Activated CD4-positive, alpha-beta T cell treated with anti-CD3 and anti-CD28 coated beads, Interleukin-2, amount 10 ng/mL, durations not matched to agents 7 days and 5 days (primary cell): ENCODE data around the gene LMF1. TPM values are rescaled to one million over a fixed set of nuclear protein-coding genes. Genes with fewer than 3 reads are reported as not detected.
"Not testable (repeated sequence)": the region's sequence is repeated elsewhere in the genome, so short reads cannot be mapped to it uniquely, and the experiment has no call there.

Source experiments
- CTCF ChIA-PET: fragments of 350-600 bp; sonication (Branson Sonifier 250); formaldehyde crosslinking; loops from one replicate; lab custom pipeline; 2021; ENCODE audit warnings: antibody characterized with exemption; lab: Charles Lee
- POLR2A ChIA-PET: fragments of 350-600 bp; sonication (Branson Sonifier 250); formaldehyde crosslinking; loops from one replicate; lab custom pipeline; 2021; ENCODE audit warnings: antibody characterized with exemption; lab: Charles Lee
- DNase-seq: peaks from one replicate; pipeline ENCODE4 v3.0.0-alpha.2; 2020
- H3K27ac Mint-ChIP-seq: one replicate; pipeline ENCODE4 v1.8.0; 2021; ENCODE audit warnings: mild to moderate bottlenecking, moderate library complexity, mixed read lengths
- H3K27me3 Mint-ChIP-seq: one replicate; pipeline ENCODE4 v1.8.0; 2021; ENCODE audit warnings: mixed read lengths
- H3K36me3 Mint-ChIP-seq: one replicate; pipeline ENCODE4 v1.8.0; 2021; ENCODE audit warnings: low read depth, mixed read lengths
- H3K4me1 Mint-ChIP-seq: one replicate; pipeline ENCODE4 v1.8.0; 2021; ENCODE audit warnings: mixed read lengths
- H3K4me3 Mint-ChIP-seq: one replicate; pipeline ENCODE4 v1.8.0; 2021; ENCODE audit warnings: mild to moderate bottlenecking, moderate library complexity, mixed read lengths
- H3K9me3 Mint-ChIP-seq: one replicate; pipeline ENCODE4 v1.8.0; 2021; ENCODE audit warnings: mixed read lengths
- total RNA-seq, 2 experiments: library from RNA; stranded (reverse); gene quantifications; one replicate each; pipeline ENCODE4 v1.2.3, GENCODE V29; 2021

LMF1 gene
- total RNA-seq, 2 experiments from 2014 or later, result 20.5 to 23.0 TPM

GRCh38 chr16:882671-883070, 88.1 kb downstream of the LMF1 start:
- H3K36me3 Mint-ChIP-seq, DNase-seq, H3K27ac Mint-ChIP-seq, POLR2A ChIA-PET, H3K4me1 Mint-ChIP-seq, H3K4me3 Mint-ChIP-seq, H3K9me3 Mint-ChIP-seq, H3K27me3 Mint-ChIP-seq: not testable (repeated sequence)
- CTCF ChIA-PET, result interaction anchor here (1.2 kb wide), 1 partner anchor 9 kb away, joined by 3 read pairs; no protein-coding TSS in a partner anchor

GRCh38 chr16:882256-882655, 88.5 kb downstream of the LMF1 start:
- Mint-ChIP-seq H3K4me1 (no peaks in the 10 kb centered on the region), H3K4me3 (no peak overlapping the region), H3K36me3 (no peaks in the 10 kb centered on the region), H3K27ac (no peak overlapping the region), H3K27me3 (no peaks in the 10 kb centered on the region), H3K9me3 (no peaks in the 10 kb centered on the region)
- ChIA-PET CTCF (interaction anchor here (1.2 kb wide), 1 partner anchor 9 kb away, joined by 3 read pairs; no protein-coding TSS in a partner anchor), POLR2A (no interaction called here)
- no peak for DNase-seq

- DNase-seq, result no peak
- Mint-ChIP-seq H3K9me3 (no peaks in the 10 kb centered on the region), H3K4me1 (no peaks in the 10 kb centered on the region), H3K27ac (no peak overlapping the region), H3K27me3 (no peaks in the 10 kb centered on the region), H3K36me3 (no peaks in the 10 kb centered on the region), H3K4me3 (no peak overlapping the region)
- CTCF ChIA-PET, result no interaction called here
- POLR2A ChIA-PET, result no interaction called here
These were observed 89.3 kb downstream of the LMF1 start for GRCh38 chr16:881219-882097.

DNA sequence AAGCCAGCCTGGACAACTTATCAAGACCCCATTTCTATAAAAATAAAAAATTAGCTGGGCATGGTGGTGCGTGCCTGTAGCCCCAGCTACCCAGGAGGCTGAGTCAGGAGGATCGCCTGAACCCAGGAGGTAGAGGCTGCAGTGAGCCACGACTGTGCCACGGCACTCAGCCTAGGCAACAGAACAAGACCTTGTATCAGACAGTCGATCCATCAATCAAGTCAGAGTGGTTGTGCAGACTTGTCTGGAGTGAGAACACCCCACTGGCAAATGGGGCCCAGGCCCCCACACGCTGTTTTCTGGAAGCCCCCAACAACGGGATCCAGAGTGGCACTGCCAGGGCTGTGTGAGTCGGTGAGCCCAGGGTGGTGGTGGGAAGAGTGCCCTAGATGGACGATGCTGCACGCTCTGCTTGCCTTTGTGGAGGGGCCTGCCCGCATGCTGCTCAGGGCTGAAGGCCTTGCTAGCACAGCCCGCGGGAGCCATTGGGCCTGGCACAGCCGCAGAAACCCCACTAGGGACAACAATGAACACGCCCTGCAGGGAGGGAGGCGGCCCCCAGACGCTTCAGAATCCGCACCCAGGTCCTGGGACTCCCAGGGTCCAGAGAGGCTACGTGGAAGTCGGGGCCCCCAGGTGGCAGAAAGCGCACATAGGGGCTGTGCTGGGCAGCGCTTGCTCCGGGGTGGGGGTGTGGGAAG, 90.2 kb downstream of the LMF1 start:
- no peak overlapping the region for H3K27ac Mint-ChIP-seq
- H3K9me3 Mint-ChIP-seq, result no peaks in the 10 kb centered on the region
- POLR2A ChIA-PET, result no interaction called here

DNA sequence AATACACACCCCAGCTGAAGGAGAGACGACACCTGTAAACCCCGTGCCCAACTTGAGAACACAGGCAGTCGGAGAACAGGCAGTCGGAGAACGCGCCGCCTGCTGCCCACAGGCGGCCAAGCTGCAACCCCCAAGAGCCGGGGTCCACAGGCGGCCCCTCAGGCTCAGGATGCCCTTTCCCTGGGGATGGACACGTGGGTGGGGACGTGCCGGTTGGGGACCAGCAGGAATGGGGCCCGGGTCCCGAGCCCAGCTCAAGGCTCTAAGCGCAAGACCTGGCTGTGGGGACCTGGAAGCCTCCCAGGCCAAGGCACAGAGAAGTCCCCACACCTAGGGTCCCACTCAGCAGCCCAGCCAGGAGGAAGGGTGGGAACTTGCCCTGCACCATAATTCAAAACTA, 90.8 kb downstream of the LMF1 start:
- no peak for DNase-seq
- H3K4me3 Mint-ChIP-seq, result no peak overlapping the region
- CTCF ChIA-PET, result no interaction called here

More for the DNA sequence above, 90.2 kb downstream of the LMF1 start:
- DNase-seq, result no peak
- Mint-ChIP-seq H3K36me3 (no peaks in the 10 kb centered on the region), H3K4me3 (no peak overlapping the region), H3K4me1 (no peaks in the 10 kb centered on the region), H3K27me3 (no peaks in the 10 kb centered on the region)
- CTCF ChIA-PET, result no interaction called here

GRCh38 chr16:879461-879861, 91.3 kb downstream of the LMF1 start:
- no peak for DNase-seq

More for the DNA sequence above, 90.8 kb downstream of the LMF1 start:
- Mint-ChIP-seq H3K9me3 (no peaks in the 10 kb centered on the region), H3K27ac (no peak overlapping the region), H3K4me1 (no peaks in the 10 kb centered on the region), H3K27me3 (no peaks in the 10 kb centered on the region), H3K36me3 (no peaks in the 10 kb centered on the region)
- POLR2A ChIA-PET, result no interaction called here

GRCh38 chr16:878886-879285, 91.9 kb downstream of the LMF1 start:
- DNase-seq, result no peak
- ChIA-PET POLR2A (no interaction called here), CTCF (interaction anchor here (1.1 kb wide), 1 partner anchor 67 kb away, joined by 3 read pairs; no protein-coding TSS in a partner anchor)
- no peaks in the 10 kb centered on the region for H3K9me3 Mint-ChIP-seq
- H3K4me3 Mint-ChIP-seq, result no peak overlapping the region
- H3K4me1 Mint-ChIP-seq, result no peaks in the 10 kb centered on the region
- H3K36me3 Mint-ChIP-seq, result no peaks in the 10 kb centered on the region
- H3K27me3 Mint-ChIP-seq, result no peaks in the 10 kb centered on the region
- no peak overlapping the region for H3K27ac Mint-ChIP-seq

More at GRCh38 chr16:879461-879861, 91.3 kb downstream of the LMF1 start:
- ChIA-PET POLR2A (no interaction called here), CTCF (no interaction called here)
- Mint-ChIP-seq H3K4me3 (no peak overlapping the region), H3K27me3 (no peaks in the 10 kb centered on the region), H3K9me3 (no peaks in the 10 kb centered on the region), H3K27ac (no peak overlapping the region), H3K36me3 (no peaks in the 10 kb centered on the region), H3K4me1 (no peaks in the 10 kb centered on the region)

DNA sequence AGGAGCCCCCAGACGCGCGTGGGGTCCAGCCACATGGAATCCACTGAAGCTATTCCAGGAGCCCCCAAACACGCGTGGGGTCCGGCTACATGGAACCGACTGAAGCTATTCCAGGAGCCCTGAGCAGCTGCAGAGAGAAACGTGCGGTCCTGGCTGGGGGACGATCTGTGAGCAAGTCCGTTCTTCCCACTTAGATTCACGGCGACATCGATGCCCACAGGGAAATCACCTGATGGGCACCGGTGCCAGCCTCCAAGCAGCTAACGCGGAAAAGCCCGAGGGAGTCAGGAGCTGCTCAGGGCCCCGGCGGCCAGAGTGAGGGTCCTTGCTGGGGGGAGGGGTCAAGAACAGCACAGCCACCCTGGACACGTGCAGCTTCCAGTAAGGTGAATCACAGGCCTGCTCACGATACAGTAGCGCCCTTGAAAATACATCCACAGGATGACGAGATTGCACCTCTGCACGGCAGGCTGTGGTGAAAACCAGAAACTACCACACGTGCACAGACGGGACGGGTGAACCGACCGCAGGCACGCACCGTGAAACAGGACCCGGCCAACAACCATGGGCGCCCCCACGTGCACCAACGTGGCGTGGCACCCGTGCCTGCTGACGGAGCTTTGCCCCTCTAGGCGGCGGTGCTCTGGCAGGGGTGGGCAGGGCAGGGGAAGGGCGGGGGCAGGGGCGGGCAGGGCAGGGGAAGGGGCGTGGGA, 92.6 kb downstream of the LMF1 start:
- Mint-ChIP-seq H3K36me3 (no peaks in the 10 kb centered on the region), H3K4me3 (no peak overlapping the region), H3K4me1 (no peaks in the 10 kb centered on the region), H3K27me3 (no peaks in the 10 kb centered on the region), H3K9me3 (no peaks in the 10 kb centered on the region), H3K27ac (no peak overlapping the region)
- ChIA-PET CTCF (interaction anchor here (1.1 kb wide), 1 partner anchor 66 kb away, joined by 3 read pairs; no protein-coding TSS in a partner anchor), POLR2A (no interaction called here)
- no peak for DNase-seq

DNA sequence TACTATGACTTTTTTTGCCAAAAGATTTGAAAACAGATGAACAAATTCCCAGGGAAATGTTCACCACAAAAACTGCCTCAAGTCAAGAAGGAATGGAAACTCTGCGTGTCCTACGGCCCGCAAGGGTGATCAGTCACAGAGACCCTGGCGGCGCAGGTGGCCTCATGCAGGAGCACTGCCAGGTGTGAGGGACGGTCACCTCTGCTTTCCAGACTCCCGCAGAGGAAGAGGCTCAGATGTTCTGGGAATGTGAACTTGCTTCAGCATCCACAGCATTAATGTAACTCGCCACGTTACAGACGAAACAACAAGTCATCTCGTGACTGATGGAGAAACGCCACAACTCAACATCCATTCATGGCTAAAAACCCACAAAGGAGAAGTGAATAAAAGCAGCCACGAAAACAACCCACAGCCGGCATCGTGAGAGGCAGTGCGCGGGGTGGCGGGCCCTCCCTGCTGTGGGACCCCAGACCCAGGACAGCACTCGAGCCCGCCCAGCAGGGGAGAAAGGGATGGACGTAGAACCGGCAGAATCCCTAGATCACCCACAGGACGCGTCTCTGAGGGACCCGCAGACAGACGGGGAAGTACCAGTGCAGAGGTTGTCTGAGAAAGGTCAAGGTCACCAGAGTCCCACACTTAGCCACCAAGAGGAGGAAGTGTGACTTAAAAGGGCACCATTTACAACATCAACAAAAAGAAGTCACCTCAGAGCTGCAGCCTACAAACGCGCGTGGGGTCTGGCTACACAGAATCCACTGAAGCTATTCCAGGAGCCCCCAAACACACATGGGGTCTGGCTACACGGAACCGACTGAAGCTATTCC, 93.3 kb downstream of the LMF1 start:
- CTCF ChIA-PET, result no interaction called here
- no peaks in the 10 kb centered on the region for H3K4me1 Mint-ChIP-seq
- no peaks in the 10 kb centered on the region for H3K9me3 Mint-ChIP-seq
- H3K36me3 Mint-ChIP-seq, result no peaks in the 10 kb centered on the region
- no peak for DNase-seq
- POLR2A ChIA-PET, result no interaction called here
- H3K27me3 Mint-ChIP-seq, result no peaks in the 10 kb centered on the region
- no peak overlapping the region for H3K4me3 Mint-ChIP-seq
- no peak overlapping the region for H3K27ac Mint-ChIP-seq

DNA sequence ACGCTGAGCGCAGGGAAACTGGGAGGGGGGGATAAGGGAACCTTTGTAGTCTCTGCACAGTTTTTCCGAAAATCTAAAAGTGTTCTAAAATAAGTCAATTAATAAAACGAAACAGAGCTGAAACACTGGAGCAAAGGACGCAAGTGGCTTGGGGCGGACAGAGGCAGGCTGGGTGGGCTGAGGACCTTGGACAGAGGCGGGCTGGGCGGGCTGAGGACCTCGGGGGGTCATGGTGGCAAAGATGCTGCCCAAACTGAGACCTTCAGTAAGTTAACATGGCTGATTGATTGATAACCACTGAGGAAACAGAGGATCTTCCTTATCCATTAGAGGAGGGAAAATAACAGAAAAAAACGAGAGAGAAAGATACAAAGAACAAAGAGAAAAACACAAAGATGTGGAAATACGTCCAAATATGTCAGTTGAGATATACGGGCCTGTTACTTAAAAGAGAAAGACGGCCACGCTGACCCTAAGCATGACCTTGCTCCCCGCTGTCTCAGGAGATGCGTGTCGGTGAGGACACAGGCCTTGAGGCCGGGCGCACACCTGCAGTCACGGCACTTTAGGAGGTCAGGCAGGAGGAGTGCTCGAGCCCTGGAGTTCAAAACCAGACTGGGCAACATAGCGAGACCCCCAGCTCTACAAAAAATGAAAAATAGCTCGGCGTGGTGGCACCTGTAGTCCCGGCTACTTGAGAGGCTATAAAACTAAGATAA, 94.1 kb downstream of the LMF1 start:
- no peak overlapping the region for H3K27ac Mint-ChIP-seq
- no peaks in the 10 kb centered on the region for H3K9me3 Mint-ChIP-seq
- POLR2A ChIA-PET, result no interaction called here
- no peak for DNase-seq
- H3K4me1 Mint-ChIP-seq, result no peaks in the 10 kb centered on the region
- H3K36me3 Mint-ChIP-seq, result no peaks in the 10 kb centered on the region
- CTCF ChIA-PET, result no interaction called here
- no peak overlapping the region for H3K4me3 Mint-ChIP-seq
- H3K27me3 Mint-ChIP-seq, result no peaks in the 10 kb centered on the region

DNA sequence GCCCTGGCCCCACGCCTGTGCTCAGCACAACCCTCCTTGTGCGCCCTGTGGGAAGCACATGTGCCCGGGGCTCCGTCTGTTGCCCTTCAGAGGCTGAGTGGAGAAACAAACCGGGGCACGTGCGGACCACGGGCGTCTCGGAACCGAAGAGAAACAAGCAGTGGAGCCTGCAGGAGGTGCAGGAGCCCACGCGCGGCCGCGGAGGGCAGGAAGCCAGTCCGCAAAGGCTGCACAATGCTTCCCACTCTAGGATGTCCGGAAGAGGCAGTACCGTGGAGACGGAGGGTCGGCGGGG, 94.8 kb downstream of the LMF1 start:
- DNase-seq, result no peak

More for the DNA sequence above, 94.8 kb downstream of the LMF1 start:
- POLR2A ChIA-PET, result no interaction called here
- CTCF ChIA-PET, result no interaction called here
- H3K4me3 Mint-ChIP-seq, result no peak overlapping the region
- no peaks in the 10 kb centered on the region for H3K9me3 Mint-ChIP-seq
- no peaks in the 10 kb centered on the region for H3K4me1 Mint-ChIP-seq
- no peak overlapping the region for H3K27ac Mint-ChIP-seq
- no peaks in the 10 kb centered on the region for H3K36me3 Mint-ChIP-seq
- H3K27me3 Mint-ChIP-seq, result no peaks in the 10 kb centered on the region
